AG09319 (cell line): ENCODE measurements around the gene MRPL14.

Source experiments
- DNase-seq: peaks from one replicate; pipeline ENCODE4 v3.0.0-alpha.2; 2010; ENCODE audit warnings: low read depth; ENCODE audit errors: extremely low read depth
- TF ChIP-seq, protein P1 (sequence below): IDR thresholded peaks from 2 replicates; pipeline ENCODE4 v1.5.1; 2011; ENCODE audit warnings: low read depth, mild to moderate bottlenecking, inconsistent platforms, low read length, moderate library complexity

MRPL14 gene

DNA sequence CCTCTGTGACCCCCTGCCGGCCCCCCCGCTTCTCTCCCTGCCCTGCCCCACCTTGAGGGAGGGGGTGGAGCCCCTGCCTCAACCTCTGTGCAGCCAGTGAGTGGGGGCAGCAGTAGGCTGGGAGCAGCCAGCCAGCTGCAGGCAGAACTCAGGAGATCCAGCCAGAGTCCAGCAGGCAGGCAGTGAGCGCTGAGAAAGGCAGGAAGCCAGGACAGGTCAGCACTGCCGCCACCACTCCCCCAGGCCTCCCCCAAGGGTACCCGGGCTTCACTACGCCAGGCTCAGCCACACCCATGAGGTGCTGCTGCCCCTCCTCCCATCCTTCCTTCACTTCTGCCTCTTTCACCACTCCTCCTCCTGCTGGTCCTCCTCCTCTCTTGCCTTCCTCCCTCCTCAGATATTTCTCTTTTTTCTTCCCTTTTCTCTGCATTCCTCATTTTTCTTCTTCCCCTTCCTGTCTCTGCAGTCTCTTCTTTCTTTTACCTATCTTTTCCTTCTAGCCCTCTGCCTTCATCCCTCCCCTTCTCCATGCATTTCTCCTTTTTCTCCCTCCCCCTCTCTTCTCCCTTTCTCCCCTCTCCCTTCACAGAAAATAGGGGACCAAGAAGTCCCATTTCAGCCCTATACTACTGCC, 11.6 kb upstream of the MRPL14 start:
- DNase-seq = no peak

DNA sequence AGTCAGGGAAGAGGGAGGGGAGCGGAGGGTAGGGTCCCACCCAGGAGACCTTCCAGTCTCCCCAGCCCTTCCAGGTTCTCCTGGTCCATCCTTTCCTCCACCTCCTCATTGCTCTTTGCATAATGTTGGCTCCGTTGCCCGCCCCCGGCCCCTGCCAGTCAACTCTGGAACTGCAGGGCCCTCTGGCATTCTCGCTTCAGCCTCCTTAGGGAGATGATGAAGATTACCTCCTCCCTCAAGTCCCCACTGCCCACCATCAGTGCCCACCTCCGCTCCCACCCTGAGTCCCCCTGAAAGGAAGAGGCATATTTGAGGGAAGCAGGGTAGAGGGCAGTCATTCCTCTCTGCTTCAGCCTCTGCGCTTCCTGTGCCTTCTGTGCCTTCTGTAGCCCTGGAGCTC, 8.6 kb upstream of the MRPL14 start:
- TF ChIP-seq, protein P1, sequence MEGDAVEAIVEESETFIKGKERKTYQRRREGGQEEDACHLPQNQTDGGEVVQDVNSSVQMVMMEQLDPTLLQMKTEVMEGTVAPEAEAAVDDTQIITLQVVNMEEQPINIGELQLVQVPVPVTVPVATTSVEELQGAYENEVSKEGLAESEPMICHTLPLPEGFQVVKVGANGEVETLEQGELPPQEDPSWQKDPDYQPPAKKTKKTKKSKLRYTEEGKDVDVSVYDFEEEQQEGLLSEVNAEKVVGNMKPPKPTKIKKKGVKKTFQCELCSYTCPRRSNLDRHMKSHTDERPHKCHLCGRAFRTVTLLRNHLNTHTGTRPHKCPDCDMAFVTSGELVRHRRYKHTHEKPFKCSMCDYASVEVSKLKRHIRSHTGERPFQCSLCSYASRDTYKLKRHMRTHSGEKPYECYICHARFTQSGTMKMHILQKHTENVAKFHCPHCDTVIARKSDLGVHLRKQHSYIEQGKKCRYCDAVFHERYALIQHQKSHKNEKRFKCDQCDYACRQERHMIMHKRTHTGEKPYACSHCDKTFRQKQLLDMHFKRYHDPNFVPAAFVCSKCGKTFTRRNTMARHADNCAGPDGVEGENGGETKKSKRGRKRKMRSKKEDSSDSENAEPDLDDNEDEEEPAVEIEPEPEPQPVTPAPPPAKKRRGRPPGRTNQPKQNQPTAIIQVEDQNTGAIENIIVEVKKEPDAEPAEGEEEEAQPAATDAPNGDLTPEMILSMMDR = no peak
- no peak for DNase-seq

More for the DNA sequence above, 11.6 kb upstream of the MRPL14 start:
- TF ChIP-seq, protein P1 = no peak

DNA sequence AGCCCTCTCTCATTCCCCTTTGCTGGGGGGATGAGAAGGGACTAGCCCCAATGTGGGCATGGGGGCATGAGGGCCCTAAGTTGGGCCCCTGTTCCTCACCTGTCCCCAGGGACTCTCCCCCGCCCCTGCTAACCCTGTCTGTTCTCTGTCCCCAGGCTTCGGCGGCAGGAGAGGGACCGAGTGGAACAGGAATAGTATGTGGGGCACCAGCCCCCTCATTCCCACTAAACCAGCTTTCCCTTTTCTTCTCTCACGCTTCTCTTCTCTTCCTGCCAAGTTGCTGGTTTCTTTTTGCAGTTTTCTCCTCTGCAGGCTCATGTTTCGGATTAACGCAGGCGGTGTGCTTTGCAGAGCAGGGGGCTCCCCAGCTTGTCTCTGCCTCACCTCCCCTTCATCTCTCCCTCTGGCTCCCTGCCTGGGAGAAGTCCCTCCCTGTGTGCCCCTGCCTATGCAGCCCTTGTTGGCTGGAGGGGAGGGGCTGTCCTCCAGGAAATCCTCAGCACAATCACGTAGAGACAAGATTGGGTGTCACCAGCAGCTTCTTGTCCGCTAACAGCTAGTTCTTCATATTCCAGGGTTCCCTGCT, 8.0 kb upstream of the MRPL14 start:
- TF ChIP-seq, protein P1 = no peak
- no peak for DNase-seq

- no peak for DNase-seq
- TF ChIP-seq, protein P1 = no peak
Observed at GRCh38 chr6:44133981-44134711, 6.9 kb upstream of the MRPL14 start.

GRCh38 chr6:44133003-44133931, 6.0 kb upstream of the MRPL14 start:
- TF ChIP-seq, protein P1 = peak; percentile 2; the same call in 1 of the 2 replicates
- DNase-seq = no peak

DNA sequence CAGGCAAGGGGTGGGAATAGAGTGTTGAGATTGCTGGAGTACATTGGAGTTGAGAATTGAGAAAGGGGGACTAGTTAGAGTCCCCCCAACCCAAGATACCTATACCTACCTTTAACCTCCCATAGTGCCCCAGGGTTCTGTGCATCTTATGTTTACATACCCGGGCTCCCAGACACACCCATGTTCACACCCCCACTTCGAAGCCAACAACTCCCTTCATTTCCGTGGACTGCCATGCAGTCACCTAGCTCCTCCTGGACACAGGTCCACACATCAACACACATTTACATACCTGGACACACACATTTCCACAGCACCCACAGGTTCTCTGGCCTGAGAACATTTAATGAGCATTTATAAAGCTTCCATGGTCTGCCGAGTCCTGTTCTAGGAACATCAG, 5.2 kb upstream of the MRPL14 start:
- TF ChIP-seq, protein P1 = no peak
- DNase-seq = no peak
